HCT116 (cell line): ENCODE data around the gene CHST11.

Source experiments
- CEBPB ChIP-seq: IDR thresholded peaks from 2 replicates; pipeline ENCODE4 v1.6.1; 2012; ENCODE audit warnings: low read depth
- JUND ChIP-seq: IDR thresholded peaks from 2 replicates; pipeline ENCODE4 v1.6.1; 2012
- POLR2A ChIP-seq: IDR thresholded peaks from 2 replicates; pipeline ENCODE4 v1.7.0; 2011; ENCODE audit warnings: borderline replicate concordance; ENCODE audit not compliant: insufficient read depth, insufficient read length; ENCODE audit errors: extremely low read depth
- POLR2AphosphoS5 ChIP-seq: IDR thresholded peaks from 2 replicates; pipeline ENCODE4 v1.6.1; 2011; ENCODE audit warnings: mild to moderate bottlenecking, low read depth, low read length, moderate library complexity
- SIN3A ChIP-seq: IDR thresholded peaks from 2 replicates; pipeline ENCODE4 v1.6.1; 2012; ENCODE audit warnings: low read depth
- SP1 ChIP-seq: IDR thresholded peaks from 2 replicates; pipeline ENCODE4 v1.6.1; 2012; ENCODE audit warnings: low read depth
- YY1 ChIP-seq: IDR thresholded peaks from 2 replicates; pipeline ENCODE4 v1.6.1; 2011; ENCODE audit warnings: low read length, low read depth, moderate library complexity, mild to moderate bottlenecking; ENCODE audit not compliant: insufficient replicate concordance; ENCODE audit errors: extremely low read depth
- ZNF274 ChIP-seq: fragments of 200-500 bp; sonication (Bioruptor generic); IDR thresholded peaks from 2 replicates; pipeline ENCODE4 v1.6.1; 2014; ENCODE audit warnings: mild to moderate bottlenecking, low read depth, low read length, inconsistent platforms
- TF ChIP-seq, protein P1 (sequence below): IDR thresholded peaks from 2 replicates; pipeline ENCODE4 v1.6.1; 2012
- TF ChIP-seq, protein P2 (sequence below), 3 experiments: fragments of 200-600 bp in 1 of 3; sonication (generic) in 1 of 3; IDR thresholded peaks in 2 of 3; conservative IDR thresholded peaks in 1 of 3; 2 replicates each; pipeline ENCODE4 v1.5.1; 2012 to 2017; ENCODE audit warnings: low read depth in 2 of 3, low read length in 2 of 3, antibody characterized with exemption in 1 of 3, borderline replicate concordance in 1 of 3, control low read depth in 1 of 3, mild to moderate bottlenecking in 1 of 3, mixed read lengths in 1 of 3, mixed run types in 1 of 3, moderate library complexity in 1 of 3; ENCODE audit not compliant: insufficient read depth in 1 of 3

DNA sequence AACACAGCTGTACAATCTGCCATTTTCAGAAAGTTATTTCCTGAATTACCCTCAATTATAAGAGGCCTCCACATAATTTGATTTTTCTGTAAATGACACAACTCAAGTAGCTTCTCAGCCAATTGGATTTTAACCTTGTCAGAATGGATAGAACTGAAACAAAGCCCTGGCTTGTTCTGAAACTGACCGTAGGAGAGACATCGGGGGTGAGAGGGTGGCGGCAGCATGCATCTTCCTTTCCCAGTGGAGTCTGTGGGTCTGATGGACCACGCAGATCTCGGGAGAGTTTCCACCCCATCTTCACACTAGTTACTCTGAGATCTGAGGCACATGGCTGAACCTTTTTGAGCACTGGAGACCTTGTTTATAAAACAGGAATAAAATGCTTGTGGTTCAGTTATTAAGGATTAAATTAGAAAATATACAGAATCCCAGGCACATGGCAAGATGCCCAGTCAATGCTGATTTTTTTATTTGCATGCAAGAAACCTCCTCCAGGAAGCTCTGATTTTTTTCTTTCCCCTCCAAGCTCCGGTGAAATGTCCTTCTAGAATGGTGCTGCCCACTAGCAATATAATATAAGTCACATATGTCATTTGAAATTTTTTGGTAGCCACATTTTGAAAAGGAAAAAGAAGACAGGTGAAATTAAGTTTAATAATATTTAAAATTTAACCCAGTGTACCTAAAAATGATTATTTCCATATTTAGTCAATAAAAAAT is 153.9 kb downstream of the CHST11 start:
- TF ChIP-seq, protein P1, sequence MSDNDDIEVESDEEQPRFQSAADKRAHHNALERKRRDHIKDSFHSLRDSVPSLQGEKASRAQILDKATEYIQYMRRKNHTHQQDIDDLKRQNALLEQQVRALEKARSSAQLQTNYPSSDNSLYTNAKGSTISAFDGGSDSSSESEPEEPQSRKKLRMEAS, result no peak
- TF ChIP-seq, protein P2, sequence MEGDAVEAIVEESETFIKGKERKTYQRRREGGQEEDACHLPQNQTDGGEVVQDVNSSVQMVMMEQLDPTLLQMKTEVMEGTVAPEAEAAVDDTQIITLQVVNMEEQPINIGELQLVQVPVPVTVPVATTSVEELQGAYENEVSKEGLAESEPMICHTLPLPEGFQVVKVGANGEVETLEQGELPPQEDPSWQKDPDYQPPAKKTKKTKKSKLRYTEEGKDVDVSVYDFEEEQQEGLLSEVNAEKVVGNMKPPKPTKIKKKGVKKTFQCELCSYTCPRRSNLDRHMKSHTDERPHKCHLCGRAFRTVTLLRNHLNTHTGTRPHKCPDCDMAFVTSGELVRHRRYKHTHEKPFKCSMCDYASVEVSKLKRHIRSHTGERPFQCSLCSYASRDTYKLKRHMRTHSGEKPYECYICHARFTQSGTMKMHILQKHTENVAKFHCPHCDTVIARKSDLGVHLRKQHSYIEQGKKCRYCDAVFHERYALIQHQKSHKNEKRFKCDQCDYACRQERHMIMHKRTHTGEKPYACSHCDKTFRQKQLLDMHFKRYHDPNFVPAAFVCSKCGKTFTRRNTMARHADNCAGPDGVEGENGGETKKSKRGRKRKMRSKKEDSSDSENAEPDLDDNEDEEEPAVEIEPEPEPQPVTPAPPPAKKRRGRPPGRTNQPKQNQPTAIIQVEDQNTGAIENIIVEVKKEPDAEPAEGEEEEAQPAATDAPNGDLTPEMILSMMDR (IDR thresholded peaks at IDR 0.05 in 2 of 3, conservative IDR thresholded peaks at IDR 0.05 in 1 of 3; ENCODE audit: borderline replicate concordance in 1 of 3, insufficient read depth in 1 of 3, low read depth in 2 of 3, low read length in 2 of 3), result no peak
- TF ChIP-seq SIN3A, result no peak
- no peak for TF ChIP-seq POLR2A
- no peak for TF ChIP-seq JUND
- TF ChIP-seq SP1, result no peak
- TF ChIP-seq YY1, result no peak
- no peak for TF ChIP-seq CEBPB
- TF ChIP-seq ZNF274, result no peak
- no peak for TF ChIP-seq POLR2AphosphoS5
